Airway epithelial cell (primary cell): Measurements from ENCODE around the gene OGDHL. TPM values are rescaled to one million over a fixed set of nuclear protein-coding genes. Genes with fewer than 3 reads are reported as not detected.

Experiments
- total RNA-seq: library from RNA; depleted of rRNA; stranded (reverse); fragments of >200 nt; gene quantifications from 2 replicates; pipeline ENCODE4 v1.2.3, GENCODE V29; 2015

Gene OGDHL
- total RNA-seq, result 0.14 and 0.28 TPM in 2 replicates

GRCh38 chr10:49761789-49762565, at the start of gene OGDHL:
OGDHL (minus strand) TSS chr10:49762323; CDS start chr10:49758592, 3,731 bp downstream.

Other genes starting within 250 kb of the OGDHL start
- gene ERCC6, start 223.2 kb downstream of the OGDHL start, total RNA-seq, result 12.3 and 14.8 TPM in 2 replicates
- not detected in 2 replicates for gene SLC18A3, start 152.0 kb downstream of the OGDHL start, total RNA-seq
- gene CHAT, start 148.3 kb downstream of the OGDHL start, total RNA-seq, result not detected in 2 replicates
- not detected in 2 replicates for gene C10orf53, start 82.7 kb downstream of the OGDHL start, total RNA-seq
- 17.0 and 19.9 TPM in 2 replicates for gene PARG, start 179.7 kb upstream of the OGDHL start, total RNA-seq
- 9.6 and 14.0 TPM in 2 replicates for gene TIMM23B, start 179.7 kb upstream of the OGDHL start, total RNA-seq
- gene AGAP6, start 226.1 kb upstream of the OGDHL start, total RNA-seq, result 3.6 and 5.0 TPM in 2 replicates